ENCODE data around the gene MYO1F.
"Not testable (repeated sequence)": the region's sequence is repeated elsewhere in the genome, so short reads cannot be mapped to it uniquely, and the experiment has no call there.

MYO1F gene

DNA sequence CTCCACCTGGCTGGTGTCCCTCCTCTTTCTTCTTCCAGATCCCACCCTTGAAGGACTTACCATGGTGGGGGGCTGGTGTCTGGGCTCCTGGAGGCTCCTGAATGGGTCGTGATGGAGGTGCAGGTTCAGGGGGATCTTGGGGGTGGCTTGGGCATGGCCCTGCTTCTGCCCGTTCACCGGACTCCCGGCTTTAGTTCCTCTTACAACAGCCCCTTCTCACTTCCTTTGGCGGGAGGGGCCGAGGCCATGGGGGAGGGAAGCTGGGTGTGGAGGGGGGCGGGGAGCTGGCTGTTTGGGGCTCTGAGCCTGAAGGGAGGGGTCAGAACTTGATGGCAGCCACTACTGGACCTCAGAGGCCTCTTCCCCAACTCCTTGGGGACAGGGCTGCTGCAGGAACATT lies at the start of gene MYO1F:
TSS of gene MYO1F (minus strand) at position 196 of the 400 bp plus-strand sequence. CDS start at position 63, 133 bp downstream.
- peak within 1 kb of the TSS; percentile 61 for H3K4me3 ChIP-seq
- H4K20me1 ChIP-seq = no peaks in the 10 kb centered on the region
- H3K27me3 ChIP-seq = peaks cover 6% of the 10 kb centered on the region; the same call in 1 of the 2 replicates
- peak within 1 kb of the TSS; percentile 89 for H3K4me2 ChIP-seq
- H3K27ac ChIP-seq = peak within 1 kb of the TSS; percentile 74
- H3K36me3 ChIP-seq = 0 out of 2 replicates have a peak, but pooled peaks cover under 1% of the 10 kb centered on the region
- H3K4me1 ChIP-seq = peaks cover 71% of the 10 kb centered on the region
- peak within 1 kb of the TSS; percentile 65 for H3K9ac ChIP-seq
- TF ChIP-seq Cebpa-rat (IDR thresholded peaks at IDR 0.05) = no peak
- H3K9me3 ChIP-seq = no peaks in the 10 kb centered on the region

GRCh38 chr19:8626842-8627241 lies 49.6 kb upstream of the MYO1F start:
- Histone ChIP-seq H3K27me3 (no peaks in the 10 kb centered on the region), H3K4me1 (peaks cover 7% of the 10 kb centered on the region; the same call in 1 of the 2 replicates), H3K4me2 (no peak overlapping the region), H3K9me3 (no peaks in the 10 kb centered on the region), H3K9ac (no peak overlapping the region), H3K36me3 (no peaks in the 10 kb centered on the region), H3K4me3 (no peak overlapping the region), H3K27ac (no peak overlapping the region), H4K20me1 (no peaks in the 10 kb centered on the region)
- no peak for TF ChIP-seq Cebpa-rat (IDR thresholded peaks at IDR 0.05)

DNA sequence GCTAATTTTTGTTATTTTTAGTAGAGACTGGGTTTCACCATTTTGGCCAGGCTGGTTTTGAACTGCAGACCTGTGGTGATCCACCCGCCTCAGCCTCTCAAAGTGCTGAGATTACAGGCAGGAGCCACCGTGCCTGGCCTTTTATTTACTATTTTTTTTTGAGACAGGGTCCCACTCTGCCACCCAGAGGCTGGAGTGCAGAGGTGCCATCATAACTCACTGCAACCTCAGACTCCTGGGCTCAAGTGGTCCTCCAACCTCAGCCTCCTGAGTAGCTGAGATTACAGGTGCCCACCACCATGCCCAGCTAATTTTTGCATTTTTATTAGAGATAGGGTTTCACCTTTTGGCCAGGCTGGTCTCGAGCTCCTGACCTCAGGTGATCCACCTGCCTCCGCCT lies 45.6 kb upstream of the MYO1F start:
- not testable (repeated sequence) for H3K4me3 ChIP-seq, H4K20me1 ChIP-seq, H3K9me3 ChIP-seq, H3K27me3 ChIP-seq, H3K9ac ChIP-seq, H3K36me3 ChIP-seq, H3K4me2 ChIP-seq, H3K4me1 ChIP-seq, H3K27ac ChIP-seq

DNA sequence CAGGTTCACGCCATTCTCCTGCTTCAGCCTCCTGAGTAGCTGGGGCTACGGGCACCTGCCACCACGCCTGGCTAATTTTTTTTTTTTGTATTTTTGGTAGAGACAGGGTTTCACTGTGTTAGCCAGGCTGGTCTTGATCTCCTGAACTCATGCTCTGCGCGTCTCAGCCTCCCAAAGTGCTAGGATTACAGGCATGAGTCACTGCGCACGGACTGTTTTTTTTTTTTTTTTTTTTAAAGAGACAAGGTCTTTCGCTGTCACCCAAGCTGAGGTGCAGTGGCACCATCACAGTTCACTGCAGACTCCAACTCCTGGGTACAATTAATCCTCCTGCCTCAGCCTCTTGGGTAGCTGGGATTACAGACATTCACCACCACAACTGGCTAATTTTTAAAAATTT lies 41.5 kb upstream of the MYO1F start:
- no peak overlapping the region for H3K4me3 ChIP-seq
- no peaks in the 10 kb centered on the region for H3K27me3 ChIP-seq

GRCh38 chr19:8617984-8618383 lies 40.7 kb upstream of the MYO1F start:
- Histone ChIP-seq H4K20me1 (no peaks in the 10 kb centered on the region), H3K27me3 (no peaks in the 10 kb centered on the region), H3K4me3 (no peak overlapping the region), H3K9ac (no peak overlapping the region), H3K4me2 (no peak overlapping the region), H3K27ac (no peak overlapping the region), H3K36me3 (no peaks in the 10 kb centered on the region), H3K4me1 (peaks cover 7% of the 10 kb centered on the region), H3K9me3 (no peaks in the 10 kb centered on the region)
- no peak for TF ChIP-seq Cebpa-rat (IDR thresholded peaks at IDR 0.05)

More for the DNA sequence above, 41.5 kb upstream of the MYO1F start:
- no peaks in the 10 kb centered on the region for H3K9me3 ChIP-seq
- no peak overlapping the region for H3K4me2 ChIP-seq
- H4K20me1 ChIP-seq = no peaks in the 10 kb centered on the region
- no peak for TF ChIP-seq Cebpa-rat (IDR thresholded peaks at IDR 0.05)
- H3K27ac ChIP-seq = no peak overlapping the region
- H3K4me1 ChIP-seq = no peaks in the 10 kb centered on the region; the same call in 1 of the 2 replicates
- no peak overlapping the region for H3K9ac ChIP-seq
- H3K36me3 ChIP-seq = no peaks in the 10 kb centered on the region

DNA sequence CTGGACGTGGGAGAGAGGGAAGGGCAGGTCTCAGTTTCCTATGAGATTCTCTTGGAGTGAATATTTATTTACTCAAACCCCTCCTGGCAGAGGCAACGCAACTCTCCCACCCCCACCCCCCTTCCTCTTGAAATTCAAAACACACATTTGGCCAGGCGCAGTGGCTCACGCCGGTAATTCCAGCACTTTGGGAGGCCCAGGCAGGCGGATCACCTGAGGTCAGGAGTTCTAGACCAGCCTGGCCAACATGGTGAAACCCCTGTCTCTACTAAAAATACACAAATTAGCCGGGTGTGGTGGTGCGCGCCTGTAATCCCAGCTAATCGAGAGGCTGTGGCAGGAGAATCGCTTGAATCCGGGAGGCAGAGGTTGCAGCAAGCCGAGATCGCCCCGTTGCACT lies 40.1 kb upstream of the MYO1F start:
- not testable (repeated sequence) for H3K27ac ChIP-seq, H4K20me1 ChIP-seq, H3K36me3 ChIP-seq, H3K27me3 ChIP-seq, H3K9ac ChIP-seq, H3K4me2 ChIP-seq, H3K4me3 ChIP-seq, H3K9me3 ChIP-seq
- peaks cover 13% of the 10 kb centered on the region for H3K4me1 ChIP-seq

- no peak for TF ChIP-seq Cebpa-rat (IDR thresholded peaks at IDR 0.05)
- H3K9ac ChIP-seq = no peak overlapping the region
- H4K20me1 ChIP-seq = no peaks in the 10 kb centered on the region
- no peaks in the 10 kb centered on the region for H3K36me3 ChIP-seq
- H3K4me3 ChIP-seq = no peak overlapping the region
- no peak overlapping the region for H3K27ac ChIP-seq
- no peaks in the 10 kb centered on the region for H3K27me3 ChIP-seq
- H3K4me2 ChIP-seq = no peak overlapping the region
- H3K9me3 ChIP-seq = no peaks in the 10 kb centered on the region
- H3K4me1 ChIP-seq = peaks cover 18% of the 10 kb centered on the region
Measured at GRCh38 chr19:8616861-8617260, 39.6 kb upstream of the MYO1F start.

DNA sequence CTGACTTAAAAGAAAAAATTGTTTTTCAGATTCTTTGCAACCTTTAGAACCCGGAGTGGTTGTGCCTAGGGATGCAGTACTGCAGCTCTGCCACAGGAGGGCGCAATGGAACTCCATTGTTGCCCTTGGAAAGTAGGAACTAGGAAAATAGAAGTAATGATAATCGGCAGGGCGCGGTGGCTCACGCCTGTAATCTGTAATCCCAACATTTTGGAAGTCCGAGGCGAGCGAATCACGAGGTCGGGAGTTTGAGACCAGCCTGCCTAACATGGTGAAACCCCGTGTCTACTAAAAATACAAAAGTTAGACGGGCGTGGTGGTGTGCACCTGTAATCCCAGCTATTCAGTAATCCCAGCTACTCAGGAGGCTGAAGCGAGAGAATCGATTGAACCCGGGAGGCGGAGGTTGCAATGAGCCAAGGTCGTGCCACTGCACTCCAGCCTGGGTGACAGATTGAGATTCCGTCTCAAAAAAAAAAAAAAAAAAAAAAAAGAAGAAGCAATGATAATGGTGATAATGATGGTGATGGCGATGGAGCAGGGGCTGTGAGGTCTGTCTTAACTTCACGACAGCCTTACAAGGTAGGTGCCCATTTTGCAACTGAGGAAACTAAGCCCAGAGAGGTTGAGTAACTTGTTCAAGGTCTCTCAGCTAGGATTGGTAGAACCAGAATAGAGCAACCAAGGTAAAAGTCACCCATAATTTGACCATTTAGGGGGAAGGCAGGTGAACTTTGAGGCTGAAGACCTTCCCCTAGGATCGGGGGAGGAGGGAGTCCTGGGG lies 38.8 kb upstream of the MYO1F start:
- H3K9me3 ChIP-seq = no peaks in the 10 kb centered on the region
- no peaks in the 10 kb centered on the region for H4K20me1 ChIP-seq
- no peak overlapping the region for H3K4me2 ChIP-seq
- H3K27ac ChIP-seq = no peak overlapping the region
- no peaks in the 10 kb centered on the region for H3K27me3 ChIP-seq
- H3K4me3 ChIP-seq = no peak overlapping the region
- TF ChIP-seq Cebpa-rat (IDR thresholded peaks at IDR 0.05) = no peak
- peaks cover 24% of the 10 kb centered on the region for H3K4me1 ChIP-seq
- H3K9ac ChIP-seq = no peak overlapping the region
- H3K36me3 ChIP-seq = no peaks in the 10 kb centered on the region

GRCh38 chr19:8615024-8615423 lies 37.8 kb upstream of the MYO1F start:
- no peak for TF ChIP-seq Cebpa-rat (IDR thresholded peaks at IDR 0.05)
- no peak overlapping the region for H3K27ac ChIP-seq

GRCh38 chr19:8614455-8614854 lies 37.2 kb upstream of the MYO1F start:
- H3K4me1 ChIP-seq = peaks cover 24% of the 10 kb centered on the region
- H3K27ac ChIP-seq = no peak overlapping the region
- TF ChIP-seq Cebpa-rat (IDR thresholded peaks at IDR 0.05) = no peak
- H3K9me3 ChIP-seq = no peaks in the 10 kb centered on the region
- H4K20me1 ChIP-seq = no peaks in the 10 kb centered on the region
- no peaks in the 10 kb centered on the region for H3K36me3 ChIP-seq
- no peak overlapping the region for H3K4me3 ChIP-seq
- no peaks in the 10 kb centered on the region for H3K27me3 ChIP-seq
- no peak overlapping the region for H3K4me2 ChIP-seq
- no peak overlapping the region for H3K9ac ChIP-seq

More at GRCh38 chr19:8615024-8615423, 37.8 kb upstream of the MYO1F start:
- H4K20me1 ChIP-seq = no peaks in the 10 kb centered on the region
- no peak overlapping the region for H3K4me3 ChIP-seq
- no peaks in the 10 kb centered on the region for H3K9me3 ChIP-seq
- H3K36me3 ChIP-seq = no peaks in the 10 kb centered on the region
- H3K9ac ChIP-seq = no peak overlapping the region
- no peaks in the 10 kb centered on the region for H3K27me3 ChIP-seq
- no peak overlapping the region for H3K4me2 ChIP-seq
- peaks cover 24% of the 10 kb centered on the region for H3K4me1 ChIP-seq

Data from BLaER1 (cell line).